ENCODE data around the gene PIP4K2C. TPM values are rescaled to one million over a fixed set of nuclear protein-coding genes. Genes with fewer than 3 reads are reported as not detected.
"Not testable (repeated sequence)": the region's sequence is repeated elsewhere in the genome, so short reads cannot be mapped to it uniquely, and the experiment has no call there.

Gene PIP4K2C
- polyA plus RNA-seq, 4 donors, result 41.6 to 47.4 (median 45.1) TPM

- peak in 3 of 4 donors; percentile 61 to 63 (median 61) for DNase-seq (ENCODE audit: low read depth in 4 of 4, low spot score in 3 of 4)
These were observed 7.8 kb upstream of the PIP4K2C start for GRCh38 chr12:57583008-57583831.

GRCh38 chr12:57584050-57584449 lies 6.9 kb upstream of the PIP4K2C start:
- DNase-seq (ENCODE audit: low read depth in 4 of 4, low spot score in 3 of 4), result no peak

GRCh38 chr12:57584690-57585089 lies 6.3 kb upstream of the PIP4K2C start:
- no peak for DNase-seq (ENCODE audit: low read depth in 4 of 4, low spot score in 3 of 4)

- no peak for DNase-seq (ENCODE audit: low read depth in 4 of 4, low spot score in 3 of 4)
These were observed 5.8 kb upstream of the PIP4K2C start for GRCh38 chr12:57585156-57585555.

GRCh38 chr12:57586128-57586527 lies 4.9 kb upstream of the PIP4K2C start:
- DNase-seq (ENCODE audit: low read depth in 4 of 4, low spot score in 3 of 4), result no peak

GRCh38 chr12:57586832-57587429 lies 4.1 kb upstream of the PIP4K2C start:
- DNase-seq (ENCODE audit: low read depth in 4 of 4, low spot score in 3 of 4), result no peak

- DNase-seq (ENCODE audit: low read depth in 4 of 4, low spot score in 3 of 4), result not testable (repeated sequence)
These were observed 1.9 kb upstream of the PIP4K2C start for GRCh38 chr12:57588951-57589610.

GRCh38 chr12:57590479-57590863 lies 521 bp upstream of the PIP4K2C start:
- DNase-seq (ENCODE audit: low read depth in 4 of 4, low spot score in 3 of 4), result no peak

- DNase-seq (ENCODE audit: low read depth in 4 of 4, low spot score in 3 of 4), result no peak
These were observed 862 bp downstream of the PIP4K2C start for GRCh38 chr12:57591782-57592325.

- no peak for DNase-seq (ENCODE audit: low read depth in 4 of 4, low spot score in 3 of 4)
These were observed 1.7 kb downstream of the PIP4K2C start for GRCh38 chr12:57592551-57593165.

GRCh38 chr12:57593187-57593586 lies 2.2 kb downstream of the PIP4K2C start:
- DNase-seq (ENCODE audit: low read depth in 4 of 4, low spot score in 3 of 4), result no peak

- no peak for DNase-seq (ENCODE audit: low read depth in 4 of 4, low spot score in 3 of 4)
These were observed 9.4 kb downstream of the PIP4K2C start for GRCh38 chr12:57600395-57600794.

- DNase-seq (ENCODE audit: low read depth in 4 of 4, low spot score in 3 of 4), result no peak
These were observed 11.6 kb downstream of the PIP4K2C start for GRCh38 chr12:57602544-57602943.

GRCh38 chr12:57603324-57603723 lies 12.3 kb downstream of the PIP4K2C start:
- no peak for DNase-seq (ENCODE audit: low read depth in 4 of 4, low spot score in 3 of 4)

- peak in 1 of 4 donors; percentile 44 for DNase-seq (ENCODE audit: low read depth in 4 of 4, low spot score in 3 of 4)
These were observed 12.9 kb downstream of the PIP4K2C start for GRCh38 chr12:57603815-57604453.

GRCh38 chr12:57604454-57604991 lies 13.5 kb downstream of the PIP4K2C start, which contains the start of gene DTX3:
Gene DTX3 (plus strand): TSS chr12:57604824. CDS start chr12:57606518, 1,694 bp downstream.
- DNase-seq (ENCODE audit: low read depth in 4 of 4, low spot score in 3 of 4), result no peak

- DNase-seq (ENCODE audit: low read depth in 4 of 4, low spot score in 3 of 4), result no peak
These were observed 14.2 kb downstream of the PIP4K2C start for GRCh38 chr12:57604992-57605810.

GRCh38 chr12:57605811-57606311 lies 14.9 kb downstream of the PIP4K2C start:
- no peak for DNase-seq (ENCODE audit: low read depth in 4 of 4, low spot score in 3 of 4)

- no peak for DNase-seq (ENCODE audit: low read depth in 4 of 4, low spot score in 3 of 4)
These were observed 15.4 kb downstream of the PIP4K2C start for GRCh38 chr12:57606399-57606798.

Data from right renal pelvis (tissue), 4 donors.